GM12874 (cell line): ENCODE measurements around the gene CYFIP1.

Experiments
- TF ChIP-seq, protein P1 (sequence below): IDR thresholded peaks from 2 replicates; pipeline ENCODE4 v1.5.1; 2011; ENCODE audit warnings: low read depth, mild to moderate bottlenecking, control low read depth, low read length, moderate library complexity; ENCODE audit not compliant: insufficient read depth

The CYFIP1 gene

DNA sequence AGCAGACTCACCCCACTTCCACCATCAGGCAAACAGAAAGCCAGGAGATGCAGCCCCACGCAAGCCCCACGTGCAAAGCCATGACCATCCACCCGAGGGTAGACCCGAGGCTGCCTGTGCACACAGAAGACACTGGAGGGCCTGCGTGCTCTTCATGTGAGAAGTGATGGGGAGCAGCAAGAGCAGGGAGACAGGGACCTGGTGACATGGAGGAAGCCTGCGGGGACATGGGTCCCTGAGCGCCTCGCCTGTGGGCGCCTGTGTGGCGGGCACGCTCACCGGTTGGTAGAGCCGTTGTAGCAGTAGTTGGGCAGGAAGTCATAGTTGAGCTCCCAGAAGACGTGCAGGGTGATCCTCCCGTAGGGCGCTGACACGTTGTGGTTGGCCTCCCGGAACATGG is 76.7 kb downstream of the CYFIP1 start:
- TF ChIP-seq, protein P1, sequence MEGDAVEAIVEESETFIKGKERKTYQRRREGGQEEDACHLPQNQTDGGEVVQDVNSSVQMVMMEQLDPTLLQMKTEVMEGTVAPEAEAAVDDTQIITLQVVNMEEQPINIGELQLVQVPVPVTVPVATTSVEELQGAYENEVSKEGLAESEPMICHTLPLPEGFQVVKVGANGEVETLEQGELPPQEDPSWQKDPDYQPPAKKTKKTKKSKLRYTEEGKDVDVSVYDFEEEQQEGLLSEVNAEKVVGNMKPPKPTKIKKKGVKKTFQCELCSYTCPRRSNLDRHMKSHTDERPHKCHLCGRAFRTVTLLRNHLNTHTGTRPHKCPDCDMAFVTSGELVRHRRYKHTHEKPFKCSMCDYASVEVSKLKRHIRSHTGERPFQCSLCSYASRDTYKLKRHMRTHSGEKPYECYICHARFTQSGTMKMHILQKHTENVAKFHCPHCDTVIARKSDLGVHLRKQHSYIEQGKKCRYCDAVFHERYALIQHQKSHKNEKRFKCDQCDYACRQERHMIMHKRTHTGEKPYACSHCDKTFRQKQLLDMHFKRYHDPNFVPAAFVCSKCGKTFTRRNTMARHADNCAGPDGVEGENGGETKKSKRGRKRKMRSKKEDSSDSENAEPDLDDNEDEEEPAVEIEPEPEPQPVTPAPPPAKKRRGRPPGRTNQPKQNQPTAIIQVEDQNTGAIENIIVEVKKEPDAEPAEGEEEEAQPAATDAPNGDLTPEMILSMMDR = no peak

DNA sequence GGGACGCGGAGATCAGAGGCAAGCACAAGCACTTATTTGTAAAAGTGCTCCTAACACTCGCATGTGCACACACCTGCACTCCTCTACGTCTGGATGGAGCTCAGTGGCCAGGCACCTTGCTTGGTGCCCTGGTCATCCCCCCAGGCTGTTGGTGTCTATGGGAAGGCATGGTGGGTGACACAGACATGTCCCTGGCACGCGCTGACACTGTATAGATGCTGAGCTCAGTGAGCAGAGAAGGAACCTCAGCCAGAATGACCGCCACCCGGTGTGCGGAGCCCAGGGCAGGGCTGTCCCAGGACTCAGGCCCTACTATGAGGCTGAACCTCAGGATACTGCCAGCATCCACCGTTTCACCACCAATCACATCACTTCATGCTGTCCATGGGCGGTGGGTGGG is 77.2 kb downstream of the CYFIP1 start:
- TF ChIP-seq, protein P1 = no peak

DNA sequence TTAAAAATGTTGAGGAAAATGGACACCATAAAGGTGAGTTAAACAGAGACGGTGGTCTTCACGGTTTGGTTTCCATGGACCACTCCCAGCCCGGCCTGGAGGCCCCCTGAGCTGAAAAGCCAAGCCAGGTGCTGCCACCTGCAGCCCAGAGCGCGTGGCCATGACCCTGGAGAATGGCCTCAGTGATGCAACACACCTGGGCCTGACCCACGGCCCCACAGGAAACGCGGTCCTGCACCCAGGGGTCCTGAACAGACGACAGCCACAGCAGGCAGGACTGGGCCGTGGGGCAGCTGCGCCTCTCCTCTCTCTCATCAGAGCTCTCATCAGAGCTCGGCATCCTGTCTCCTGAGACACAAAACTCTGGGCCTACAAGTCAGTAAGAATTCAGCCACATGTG is 77.6 kb downstream of the CYFIP1 start:
- TF ChIP-seq, protein P1 = no peak

DNA sequence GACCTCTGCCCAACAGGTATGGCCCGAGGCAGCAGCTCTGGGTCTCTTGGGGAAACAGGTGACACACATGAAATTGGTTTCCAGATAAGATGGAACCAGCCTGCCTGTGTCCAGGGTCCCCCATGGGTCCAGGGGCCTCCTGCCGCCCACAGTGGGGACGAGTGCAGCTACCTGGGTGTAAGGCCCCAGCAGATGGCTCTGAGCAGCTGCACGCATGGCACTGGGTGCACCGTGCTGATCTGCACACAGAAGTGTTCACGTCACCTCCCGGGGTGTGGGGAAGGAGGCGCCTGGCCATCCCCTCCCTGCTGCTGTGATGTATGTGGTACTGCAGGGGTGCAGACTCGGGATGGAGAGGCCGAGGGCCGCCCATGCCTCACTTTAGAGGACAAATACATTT is 78.1 kb downstream of the CYFIP1 start:
- TF ChIP-seq, protein P1 = no peak

DNA sequence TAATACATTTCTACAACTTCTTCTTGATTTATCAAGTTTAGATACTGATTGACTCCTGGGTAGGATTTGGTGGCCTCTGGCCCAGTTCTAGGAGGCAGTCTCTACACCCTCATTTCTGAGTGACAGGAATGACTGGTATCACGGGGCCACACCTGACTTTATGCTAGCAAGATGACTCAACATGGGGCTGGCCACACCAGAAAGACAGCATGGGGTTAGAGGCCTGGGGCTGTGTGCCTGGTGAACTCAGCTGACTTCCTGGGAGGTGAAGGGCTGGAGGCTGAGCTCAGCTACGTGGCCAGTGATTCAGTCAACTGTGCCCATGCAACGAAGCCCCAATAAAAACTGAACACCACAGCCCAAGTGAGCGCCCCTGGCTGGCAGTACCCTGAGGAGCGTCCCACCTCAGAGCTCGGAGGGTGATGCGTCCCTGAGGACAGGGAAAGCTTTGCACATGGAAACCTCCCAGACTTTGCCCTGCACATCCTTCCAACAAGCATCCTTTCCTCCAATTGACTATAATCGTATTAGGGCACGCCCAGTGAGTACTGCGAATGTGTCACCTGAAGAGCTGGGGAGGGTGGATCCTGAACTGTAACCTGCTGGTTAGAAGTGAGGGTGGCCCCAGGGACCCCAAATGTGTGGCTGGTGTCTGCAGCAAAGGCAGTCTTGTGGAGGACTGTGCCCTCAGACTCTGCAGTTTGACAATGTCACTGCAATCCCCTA is 84.5 kb downstream of the CYFIP1 start:
- TF ChIP-seq, protein P1 = no peak

DNA sequence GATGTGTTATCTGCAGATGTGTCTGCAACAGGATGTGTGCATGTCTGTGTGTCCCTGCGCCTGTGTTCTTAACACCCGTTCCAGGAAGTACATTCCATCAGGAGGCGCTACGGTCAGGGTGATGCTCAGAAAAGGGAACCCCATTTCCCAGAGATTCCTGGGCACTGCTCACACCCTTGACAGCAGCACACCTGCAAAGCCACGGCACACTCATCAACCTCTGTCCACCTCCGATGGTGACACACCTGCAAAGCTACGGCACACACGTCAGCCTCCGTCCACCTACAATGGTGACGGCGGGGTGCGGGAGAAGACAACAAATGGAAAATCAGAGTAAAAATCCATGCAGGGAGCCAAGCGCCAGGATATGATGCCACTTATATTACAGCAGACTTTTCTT is 86.3 kb downstream of the CYFIP1 start:
- TF ChIP-seq, protein P1 = no peak

DNA sequence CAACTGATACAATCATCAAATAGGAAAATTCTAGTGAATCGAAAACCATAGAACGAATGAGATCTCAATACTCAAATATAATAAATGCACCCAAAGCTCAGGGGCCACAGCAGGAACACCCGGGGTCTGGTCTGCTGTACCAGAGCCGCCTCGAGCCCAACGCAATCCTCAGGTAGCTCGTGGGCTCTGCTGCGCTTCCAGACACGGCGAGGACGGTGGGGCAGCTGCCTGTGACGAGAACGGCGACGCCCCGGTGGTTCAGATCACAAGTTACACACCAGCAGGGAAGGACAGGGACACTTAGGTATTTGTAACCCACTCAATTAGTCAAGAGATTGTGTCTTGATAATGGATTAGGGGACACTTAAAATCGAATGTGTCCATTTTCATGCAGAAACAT is 87.1 kb downstream of the CYFIP1 start:
- TF ChIP-seq, protein P1 = no peak
